Measurements from ENCODE around the gene NDP. TPM values are rescaled to one million over a fixed set of nuclear protein-coding genes. Genes with fewer than 3 reads are reported as not detected.
"Not testable (repeated sequence)": the region's sequence is repeated elsewhere in the genome, so short reads cannot be mapped to it uniquely, and the experiment has no call there.

Gene NDP
- total RNA-seq, 1 donor from 2014 or later = not detected

DNA sequence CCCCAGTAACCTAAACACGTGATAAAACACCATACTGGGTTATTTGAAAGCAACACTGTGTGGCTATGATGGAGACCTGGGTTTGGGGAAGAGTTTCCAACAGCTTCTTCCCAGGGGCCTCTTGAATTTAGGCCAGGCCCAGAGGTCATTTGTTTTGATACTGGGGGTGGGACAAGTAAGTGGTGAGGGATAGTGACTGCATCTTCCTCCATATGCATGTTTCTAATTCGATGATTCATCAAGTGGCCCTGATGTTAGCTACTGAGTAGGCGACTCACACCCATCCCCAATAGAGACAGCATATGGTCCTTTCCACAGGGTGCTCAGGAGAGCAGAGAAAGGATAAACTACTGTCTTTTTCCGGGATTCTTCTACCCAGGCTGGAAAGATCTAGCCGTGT is 2.7 kb downstream of the NDP start:
- no peak for DNase-seq

DNA sequence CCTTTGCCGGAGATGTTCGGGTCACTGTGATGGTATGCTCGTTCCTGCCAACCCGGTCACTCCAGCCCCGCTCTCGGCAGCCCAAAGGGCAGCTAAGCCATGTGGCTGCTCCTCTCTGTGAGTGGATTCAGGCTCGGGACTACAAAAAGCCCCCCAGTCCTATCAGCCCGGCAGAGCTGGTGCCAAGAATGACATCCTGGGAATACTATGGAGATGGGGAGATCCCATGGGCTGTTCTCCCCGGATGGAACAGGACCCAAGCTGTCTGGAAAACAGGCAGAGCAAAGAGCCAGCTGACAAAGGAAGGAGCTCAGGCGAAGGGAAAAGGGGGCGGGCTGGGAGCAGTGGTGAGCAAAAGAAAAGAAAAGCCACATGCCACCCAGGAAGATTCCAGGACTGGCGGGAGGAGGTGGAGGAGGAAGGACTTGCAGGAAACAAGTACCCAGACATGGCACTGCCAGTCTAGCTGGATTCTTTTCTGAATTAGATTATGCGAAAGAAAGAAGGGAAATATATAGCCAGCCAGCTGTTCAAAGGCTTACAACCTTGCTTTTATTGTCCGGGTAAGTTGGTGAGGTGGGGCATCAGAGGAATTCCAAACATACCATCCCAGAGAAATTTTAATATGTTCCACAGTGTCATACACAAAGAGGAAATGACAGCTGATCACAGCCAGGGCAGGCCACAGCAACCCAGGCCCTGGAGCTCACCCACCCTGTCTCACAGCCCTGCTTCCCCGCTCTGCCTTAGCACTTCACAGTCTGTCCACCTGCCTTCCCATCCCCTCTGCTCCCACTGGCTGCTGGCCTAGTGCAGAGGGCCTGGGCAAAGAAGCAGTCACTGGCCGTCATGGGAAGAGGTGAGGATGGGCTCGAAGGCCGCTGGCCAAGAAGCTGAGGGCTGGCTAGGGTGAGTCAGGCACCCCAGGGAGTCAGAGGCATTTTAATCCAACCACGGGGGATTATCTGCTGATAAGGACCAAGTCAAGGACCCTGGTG is 3.4 kb downstream of the NDP start:
- peak; percentile 17 for DNase-seq

DNA sequence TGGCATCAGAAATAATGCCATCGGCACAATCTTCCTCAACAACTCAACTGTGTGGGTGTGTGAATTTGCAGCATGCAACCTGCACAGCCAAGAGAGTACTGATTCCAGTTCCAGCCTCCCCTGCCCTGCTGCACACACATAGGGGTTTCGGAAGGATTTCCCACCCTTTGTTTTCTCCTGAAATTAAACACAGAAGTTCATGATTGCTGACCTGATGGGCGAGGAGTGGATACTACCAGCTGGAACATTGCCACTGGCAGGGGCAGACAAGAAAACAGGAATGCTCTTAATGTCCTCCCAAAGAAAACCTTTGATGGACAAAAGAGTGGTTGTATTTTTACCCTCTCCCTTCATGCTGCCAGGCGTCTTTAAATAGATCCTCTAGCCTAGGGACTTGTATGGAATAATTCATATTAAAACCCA is 4.8 kb downstream of the NDP start:
- DNase-seq = no peak

DNA sequence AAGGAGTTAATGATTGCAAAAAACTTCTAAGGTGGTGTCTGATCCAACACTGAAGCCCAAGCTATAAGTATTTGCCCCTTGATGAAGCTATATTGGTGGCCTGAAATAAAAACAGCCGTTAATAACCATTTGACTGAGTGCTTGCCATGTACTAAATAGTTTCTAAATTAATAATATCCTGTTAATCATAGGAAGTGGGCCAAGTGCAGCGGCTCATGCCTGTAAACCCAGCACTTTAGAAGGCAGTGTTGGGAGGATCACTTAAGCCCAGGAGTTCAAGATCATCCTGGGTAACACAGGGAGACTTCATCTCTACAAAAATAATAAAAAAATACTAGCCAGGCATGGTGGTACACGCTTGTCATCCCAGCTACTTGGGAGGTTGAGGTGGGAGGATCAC is 8.3 kb downstream of the NDP start:
- no peak for DNase-seq

GRCh38 chrX:43963726-43964125 is 9.5 kb downstream of the NDP start:
- no peak for DNase-seq

GRCh38 chrX:43962636-43963035 is 10.6 kb downstream of the NDP start:
- no peak for DNase-seq

DNA sequence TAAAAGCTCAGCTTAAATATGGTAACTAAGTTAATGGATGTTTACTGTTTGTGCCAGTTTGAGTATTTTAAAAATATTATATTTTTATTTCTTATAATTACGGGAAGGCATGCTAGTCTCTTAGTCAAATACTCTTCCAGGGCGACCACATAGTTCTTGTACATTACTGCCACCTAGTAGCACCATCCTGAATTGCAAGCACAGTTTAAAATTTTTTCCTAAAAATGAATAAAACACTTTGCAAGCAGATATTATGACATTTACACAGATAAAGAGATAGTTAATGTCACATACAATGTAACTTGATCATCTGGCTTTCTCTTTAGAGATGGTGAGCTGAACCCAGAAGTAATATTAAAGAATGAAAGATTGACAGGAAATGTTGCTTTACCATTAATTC is 11.5 kb downstream of the NDP start:
- no peak for DNase-seq

DNA sequence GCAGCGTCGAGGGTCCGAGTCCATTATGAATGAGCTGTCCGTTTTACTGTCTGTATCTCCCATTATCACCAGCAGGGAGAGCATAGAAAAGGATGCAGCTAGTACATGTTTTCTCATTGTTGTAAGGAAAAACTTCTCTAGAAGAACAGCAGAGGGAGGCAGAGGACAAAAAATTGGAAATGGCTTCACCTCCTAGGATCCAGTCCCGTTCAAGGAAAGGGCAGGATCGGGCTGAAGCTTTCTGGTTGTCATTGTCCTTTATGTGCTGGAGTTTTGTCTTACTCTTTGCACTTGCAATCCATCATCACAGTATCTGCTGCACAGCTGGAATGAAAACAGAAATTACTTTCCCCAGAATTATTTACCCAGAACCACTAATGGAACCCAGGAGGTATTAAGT is 14.7 kb downstream of the NDP start:
- DNase-seq = peak; percentile 85

DNA sequence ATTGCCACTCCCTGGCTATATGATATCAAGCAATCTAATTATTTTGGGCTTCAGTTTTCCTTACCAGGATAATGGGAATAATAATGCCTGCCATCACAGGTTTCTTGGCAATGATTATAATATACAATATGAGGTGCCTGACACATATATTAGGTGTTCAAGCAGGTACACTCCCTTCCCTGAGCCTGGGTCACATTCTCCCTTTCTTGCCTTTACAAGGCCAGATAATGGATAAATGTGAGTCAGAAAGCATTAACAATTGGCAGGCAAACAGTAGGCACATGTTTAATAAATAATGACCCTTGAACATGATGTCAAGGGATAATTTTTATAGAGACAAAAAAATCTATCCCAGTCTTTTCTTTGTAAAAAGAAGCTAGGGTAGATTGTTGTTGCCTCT is 17.2 kb downstream of the NDP start:
- DNase-seq = no peak

DNA sequence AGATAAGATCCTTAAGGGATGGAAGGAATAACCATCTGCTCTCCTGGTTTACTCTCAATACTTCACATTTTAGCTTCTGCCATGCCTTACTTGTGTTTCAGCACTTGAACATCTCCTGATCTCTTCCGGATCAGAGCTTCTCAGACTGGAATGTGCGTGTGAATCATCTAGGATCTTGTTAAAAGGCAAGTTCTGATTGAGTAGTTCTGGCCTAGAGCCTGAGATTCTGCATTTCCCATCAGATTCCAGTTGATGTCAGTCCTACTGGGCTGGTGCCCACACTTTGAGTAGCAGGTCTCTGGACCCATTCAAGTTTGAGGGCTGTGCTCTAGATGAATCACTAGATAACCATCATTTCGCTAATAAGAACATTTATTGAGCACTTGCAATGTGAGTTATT is 20.0 kb downstream of the NDP start:
- DNase-seq = no peak

DNA sequence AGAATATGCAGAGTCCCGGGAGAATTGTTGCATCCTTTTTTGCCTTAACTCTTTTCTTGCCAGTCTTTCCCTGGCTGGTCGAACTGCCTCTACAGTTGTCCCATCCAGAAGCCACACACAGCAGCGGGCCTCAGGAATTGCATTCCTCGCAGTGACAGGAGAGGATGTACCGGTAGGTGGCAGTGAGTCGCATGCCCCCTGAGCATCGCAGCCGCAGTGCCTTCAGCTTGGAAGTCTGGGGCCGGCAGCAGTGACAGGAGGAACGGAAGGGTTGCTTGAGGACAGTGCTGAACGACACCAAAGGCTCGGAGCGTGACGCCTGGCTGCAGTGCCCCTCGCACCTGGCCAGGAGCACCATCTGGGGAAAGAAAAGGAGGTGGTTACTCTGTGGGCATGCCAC is 23.5 kb downstream of the NDP start:
- DNase-seq = peak; percentile 46

- peak; percentile 69 for DNase-seq
Measured at GRCh38 chrX:43940816-43941474, 32.2 kb downstream of the NDP start.

GRCh38 chrX:43939187-43939926 is 33.8 kb downstream of the NDP start:
- peak; percentile 16 for DNase-seq

DNA sequence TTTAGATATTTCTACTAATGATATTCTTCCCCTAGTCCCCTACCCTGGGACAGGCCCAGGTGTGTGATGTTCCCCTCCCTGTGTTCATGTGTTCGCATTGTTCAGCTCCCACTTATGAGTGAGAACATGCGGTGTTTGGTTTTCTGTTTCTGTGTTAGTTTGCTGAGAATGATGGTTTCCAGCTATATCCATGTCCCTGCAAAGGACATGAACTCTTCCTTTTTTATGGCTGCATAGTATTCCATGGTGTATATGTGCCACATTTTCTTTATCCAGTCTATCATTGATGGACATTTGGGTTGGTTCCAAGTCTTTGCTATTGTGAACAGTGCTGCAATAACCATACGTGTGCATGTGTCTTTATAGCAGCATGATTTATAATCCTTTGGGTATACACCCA is 51.2 kb downstream of the NDP start:
- not testable (repeated sequence) for DNase-seq

DNA sequence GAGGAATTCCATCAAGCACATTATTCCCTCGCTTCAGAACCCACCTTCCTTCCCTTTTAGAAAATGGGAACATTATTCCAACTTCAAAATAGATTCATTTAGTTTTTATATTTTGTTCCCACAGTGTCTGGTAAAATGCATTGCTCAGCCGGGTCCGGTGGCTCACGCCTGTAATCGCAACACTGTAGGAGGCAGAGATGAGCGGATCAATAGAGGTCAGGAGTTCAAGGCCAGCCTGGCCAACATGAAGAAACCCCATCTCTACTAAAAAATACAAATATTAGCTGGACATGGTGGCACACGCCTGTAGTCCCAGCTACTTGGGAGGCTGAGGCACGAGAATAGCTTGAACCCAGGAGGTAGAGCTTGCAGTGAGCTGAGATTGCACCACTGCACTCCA is 62.4 kb downstream of the NDP start:
- not testable (repeated sequence) for DNase-seq

GRCh38 chrX:43910012-43910411 is 63.2 kb downstream of the NDP start:
- no peak for DNase-seq

DNA sequence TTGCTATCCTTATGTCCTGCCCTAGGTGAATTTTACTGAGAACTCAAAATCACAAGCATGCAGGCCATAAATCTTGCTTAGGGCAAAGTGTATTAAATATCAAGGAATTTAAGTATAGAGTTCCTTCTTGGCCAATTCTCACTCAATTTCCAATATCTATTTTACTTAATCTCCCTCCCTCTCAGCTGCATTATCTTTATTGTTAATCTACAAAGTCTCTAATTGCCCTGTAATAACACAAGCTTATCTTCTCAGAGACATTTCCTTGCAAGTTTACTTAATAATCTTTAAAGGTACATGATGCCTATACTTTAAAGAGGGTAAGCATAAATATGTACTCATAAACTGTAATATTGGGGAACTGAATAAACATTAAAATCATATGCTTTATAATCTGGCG is 64.0 kb downstream of the NDP start:
- DNase-seq = no peak

DNA sequence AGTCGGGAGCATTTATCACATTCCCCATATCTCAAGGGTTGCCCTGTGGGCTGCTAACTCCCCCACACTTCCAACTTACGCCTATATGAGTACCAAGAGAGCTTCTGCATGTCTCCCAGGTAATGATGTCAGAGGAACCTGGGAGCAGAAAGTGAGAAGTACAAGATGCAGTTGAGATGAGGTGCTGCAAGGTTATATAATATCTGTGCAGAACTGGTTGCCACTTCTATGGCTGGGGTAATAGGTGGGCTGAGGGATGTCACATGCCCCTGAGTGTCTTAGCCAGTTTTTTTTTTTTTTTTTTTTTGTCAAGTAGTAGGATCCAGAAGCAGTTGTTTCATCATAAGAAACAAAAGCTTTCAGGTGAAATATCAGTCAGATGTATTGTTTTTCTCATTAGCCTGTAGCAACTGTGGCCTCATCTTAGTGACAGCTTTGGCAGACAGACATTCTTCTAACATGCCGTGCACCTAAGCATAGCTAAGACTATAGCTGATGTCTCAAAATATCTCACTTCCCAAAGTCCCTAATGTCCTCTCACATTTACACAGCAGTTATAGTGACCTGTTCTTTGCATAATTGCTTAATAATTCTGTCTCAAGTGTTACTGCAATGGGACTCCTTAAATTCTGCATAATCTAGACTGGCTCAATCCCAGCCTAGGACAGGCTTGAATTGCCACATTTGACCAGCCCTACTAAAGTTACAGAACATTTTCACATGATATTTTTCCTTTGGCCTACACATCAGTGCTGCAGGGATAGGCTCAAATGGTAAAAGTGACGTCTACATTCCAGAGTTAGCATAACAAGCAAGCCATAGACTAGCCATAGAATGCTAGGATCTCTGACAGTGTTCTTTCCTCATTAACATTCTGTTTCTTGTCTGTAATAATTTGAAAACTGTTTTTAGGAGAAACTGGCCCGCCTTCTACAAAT is 73.0 kb downstream of the NDP start:
- no peak for DNase-seq
